Dermis blood vessel endothelial cell (primary cell): Measurements from ENCODE around the gene COPS9. TPM values are rescaled to one million over a fixed set of nuclear protein-coding genes. Genes with fewer than 3 reads are reported as not detected.

ENCODE experiments used
- DNase-seq: peaks from one replicate; pipeline ENCODE4 v3.0.0; 2010
- total RNA-seq: library from RNA; depleted of rRNA; stranded (reverse); fragments of >200 nt; gene quantifications from 2 replicates; pipeline ENCODE4 v1.2.3, GENCODE V29; 2014

COPS9 gene
- total RNA-seq, 1 donor from 2014 or later = 98.9 TPM

- no peak for DNase-seq
Observed at GRCh38 chr2:240106765-240107476, 29.2 kb downstream of the COPS9 start.

GRCh38 chr2:240105982-240106381, 30.1 kb downstream of the COPS9 start:
- DNase-seq = no peak

DNA sequence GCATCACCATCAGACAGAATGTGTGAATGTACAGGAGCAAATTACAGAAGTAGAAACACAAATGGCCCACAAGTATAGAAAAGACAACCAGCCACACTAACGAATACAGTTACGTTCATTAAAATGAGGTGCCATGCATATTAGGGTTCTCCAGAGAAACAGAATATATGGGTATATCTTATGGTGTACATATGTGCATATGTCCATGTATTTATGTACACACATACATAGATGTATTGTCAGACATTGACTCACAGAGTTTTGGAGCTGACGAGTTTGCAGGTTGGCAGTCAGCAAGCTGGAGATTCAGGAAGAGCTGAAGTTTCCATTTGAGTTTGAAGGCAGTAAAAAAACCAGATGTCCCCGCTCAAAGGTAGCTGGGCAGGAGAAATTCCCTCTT, 33.0 kb downstream of the COPS9 start:
- DNase-seq = no peak

DNA sequence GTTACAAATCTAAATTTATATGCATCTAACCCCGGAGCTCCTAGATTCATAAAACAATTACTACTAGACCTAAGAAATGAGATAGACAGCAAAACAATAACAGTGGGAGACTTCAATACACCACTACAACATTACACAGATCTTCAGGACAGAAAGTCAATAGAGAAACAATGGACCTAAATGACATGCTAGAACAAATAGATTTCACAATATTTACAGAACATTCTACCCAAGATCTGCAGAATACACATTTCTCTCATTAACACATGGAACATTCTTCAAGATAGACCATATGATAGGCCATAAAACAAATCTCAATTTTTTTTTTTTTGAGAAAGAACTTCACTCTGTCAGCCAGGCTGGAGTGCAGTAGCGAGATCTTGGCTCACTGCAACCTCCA, 37.8 kb downstream of the COPS9 start:
- DNase-seq = no peak

DNA sequence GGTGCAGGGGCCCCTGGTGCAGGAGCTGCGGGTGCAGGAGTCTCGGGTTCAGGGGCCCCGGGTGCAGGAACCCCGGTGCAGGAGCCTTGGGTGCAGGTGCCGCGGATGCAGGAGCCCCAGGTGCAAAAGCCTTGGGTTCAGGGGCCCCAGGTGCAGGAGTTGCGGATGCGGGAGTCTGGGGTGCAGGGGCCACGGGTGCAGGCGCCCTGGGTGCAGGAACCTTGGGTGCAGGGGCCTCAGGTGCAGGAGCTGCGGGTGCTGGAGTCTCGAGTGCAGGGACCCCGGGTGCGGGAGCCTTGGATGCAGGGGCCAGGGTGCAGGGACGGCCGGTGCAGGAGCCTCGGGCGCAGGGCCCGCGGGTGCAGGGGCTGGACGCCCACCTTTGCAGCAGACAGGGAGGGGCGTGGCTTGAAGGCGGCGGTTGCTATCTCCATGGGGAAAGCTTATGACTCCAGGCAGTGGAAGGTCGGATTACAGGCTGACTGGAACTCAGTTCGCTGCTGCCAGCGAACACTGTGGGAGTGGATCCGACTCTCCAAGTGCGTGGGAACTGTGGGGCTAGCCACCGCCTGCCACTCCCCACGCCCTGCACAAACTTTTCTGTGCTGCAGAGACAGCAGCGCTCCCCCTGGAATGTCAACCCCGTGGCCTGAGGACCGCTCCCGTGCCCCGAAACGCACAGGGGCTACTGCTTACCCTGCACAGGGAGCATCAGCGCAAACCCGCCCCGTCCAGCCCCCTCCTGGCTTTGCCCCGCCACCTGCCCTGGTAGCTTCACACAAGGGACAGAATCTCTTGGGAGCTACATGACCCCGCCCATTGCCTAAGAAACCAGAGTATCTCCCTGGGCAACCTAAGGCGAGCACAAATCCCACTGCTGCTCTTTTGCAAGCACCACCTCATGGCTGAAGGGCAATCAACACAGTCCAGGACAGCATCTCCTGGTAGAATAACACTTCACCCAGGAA, 40.3 kb downstream of the COPS9 start:
- DNase-seq = no peak

GRCh38 chr2:240089306-240089705, 46.8 kb downstream of the COPS9 start:
- no peak for DNase-seq

DNA sequence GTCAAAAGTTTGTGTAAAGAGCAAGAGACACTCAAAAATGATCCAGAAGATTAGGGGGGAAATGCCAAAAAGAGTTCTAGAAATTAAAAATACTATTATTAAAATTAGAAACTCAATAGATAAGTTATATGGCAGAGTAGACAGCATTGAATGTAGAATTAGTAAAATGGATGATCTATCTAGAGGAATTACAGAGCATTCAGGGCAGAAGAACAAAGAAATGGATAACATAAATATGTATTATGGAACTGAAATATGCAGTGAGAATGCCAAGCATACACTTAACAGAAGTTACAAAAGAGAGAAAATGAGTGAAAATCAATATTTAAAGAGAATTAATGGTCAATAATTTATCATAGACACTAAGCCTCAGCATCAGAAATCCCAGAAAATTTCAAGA, 49.5 kb downstream of the COPS9 start:
- no peak for DNase-seq

Other genes starting within 250 kb of the COPS9 start
- 99.9 and 147 TPM in 2 replicates for gene NDUFA10, start 111.0 kb downstream of the COPS9 start, total RNA-seq
- not detected in 2 replicates for gene OR6B2, start 105.9 kb downstream of the COPS9 start, total RNA-seq
- not detected in 2 replicates for gene OR6B3, start 82.8 kb downstream of the COPS9 start, total RNA-seq
- gene OTOS, start 4.4 kb upstream of the COPS9 start, total RNA-seq = not detected in 2 replicates